HG03135 (cell line): Measurements from ENCODE around the gene CA12.
"Not testable (repeated sequence)": the region's sequence is repeated elsewhere in the genome, so short reads cannot be mapped to it uniquely, and the experiment has no call there.

Experiments used
- ATAC-seq: cut with Tn5 transposase; IDR thresholded peaks from one replicate; pipeline ENCODE4 v1.9.1; 2021; ENCODE audit warnings: mild to moderate bottlenecking, moderate library complexity; ENCODE audit not compliant: unreplicated experiment

The CA12 gene

DNA sequence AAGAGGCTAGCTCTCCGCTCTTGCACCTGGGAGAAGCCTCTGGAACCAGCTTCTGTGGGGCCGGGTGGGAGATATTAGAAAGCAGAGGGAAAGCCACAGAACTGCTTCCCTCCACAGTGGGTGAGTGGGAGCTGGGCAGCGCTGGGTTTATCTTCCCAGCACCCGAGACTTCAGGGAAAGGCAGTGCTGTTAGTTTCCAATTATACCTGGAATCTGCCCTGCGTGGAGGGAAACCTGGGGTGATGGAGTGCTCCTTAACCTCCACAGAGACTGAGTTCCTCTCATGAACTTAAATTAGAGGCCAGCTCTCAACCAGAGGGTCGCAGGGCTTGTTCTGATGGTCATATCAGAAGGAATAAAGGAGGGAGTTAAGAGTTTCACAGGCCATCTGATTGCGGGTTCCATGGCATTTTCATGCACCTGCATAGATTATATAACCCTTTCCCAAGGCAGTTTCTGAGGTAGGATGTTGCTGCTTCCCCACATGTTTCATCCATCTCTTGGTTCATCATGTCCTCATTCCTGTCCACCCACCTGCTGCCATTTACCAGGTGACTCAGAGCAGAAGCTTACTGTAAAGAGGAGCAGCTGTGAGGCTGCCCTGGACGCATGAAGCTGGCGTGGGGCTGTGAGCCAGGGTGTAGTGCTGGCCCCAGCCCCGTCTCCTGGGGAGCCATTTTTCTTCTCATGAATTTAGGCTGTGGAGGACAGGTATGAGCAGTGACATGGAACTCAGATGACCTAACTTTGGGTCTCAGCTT, 42.5 kb downstream of the CA12 start:
- no peak for ATAC-seq

DNA sequence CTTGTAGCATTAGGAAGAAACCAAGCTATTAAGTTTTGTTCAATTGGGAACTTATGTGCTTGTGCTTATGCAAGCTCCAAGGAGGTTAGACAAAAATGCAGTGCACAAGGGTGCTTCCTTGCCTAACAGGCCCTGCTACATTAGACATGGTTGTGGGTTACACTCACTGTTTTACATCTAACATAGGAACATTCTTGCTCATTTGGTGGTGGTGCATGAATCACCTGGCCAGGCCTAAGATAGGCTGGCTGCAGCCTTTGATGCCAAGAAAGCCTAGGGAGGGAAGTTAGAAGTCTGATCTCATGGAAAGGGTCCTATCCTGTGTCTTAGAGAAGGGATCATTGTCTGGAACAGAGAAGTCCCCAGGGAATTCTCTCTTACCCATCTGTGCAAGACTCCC, 43.5 kb downstream of the CA12 start:
- ATAC-seq, result no peak

DNA sequence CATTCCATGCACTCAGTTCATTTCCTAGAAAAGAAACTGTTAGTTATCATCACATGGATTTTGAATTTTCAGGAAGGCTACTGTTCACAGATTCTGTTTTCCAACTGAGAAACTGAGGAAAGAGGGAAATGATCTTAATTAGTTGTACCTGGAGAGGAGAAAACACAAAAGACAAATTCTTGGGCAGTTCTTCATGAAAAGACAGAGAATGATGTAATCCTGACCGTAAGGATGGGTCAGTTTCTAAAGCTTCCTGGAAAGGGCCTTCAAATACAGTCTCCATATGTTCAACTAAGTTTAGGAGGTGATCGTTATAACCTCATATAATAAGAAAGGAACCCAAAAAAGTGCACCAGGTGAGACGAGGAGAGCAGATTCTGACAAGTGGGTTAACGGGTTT, 44.6 kb downstream of the CA12 start:
- no peak for ATAC-seq

DNA sequence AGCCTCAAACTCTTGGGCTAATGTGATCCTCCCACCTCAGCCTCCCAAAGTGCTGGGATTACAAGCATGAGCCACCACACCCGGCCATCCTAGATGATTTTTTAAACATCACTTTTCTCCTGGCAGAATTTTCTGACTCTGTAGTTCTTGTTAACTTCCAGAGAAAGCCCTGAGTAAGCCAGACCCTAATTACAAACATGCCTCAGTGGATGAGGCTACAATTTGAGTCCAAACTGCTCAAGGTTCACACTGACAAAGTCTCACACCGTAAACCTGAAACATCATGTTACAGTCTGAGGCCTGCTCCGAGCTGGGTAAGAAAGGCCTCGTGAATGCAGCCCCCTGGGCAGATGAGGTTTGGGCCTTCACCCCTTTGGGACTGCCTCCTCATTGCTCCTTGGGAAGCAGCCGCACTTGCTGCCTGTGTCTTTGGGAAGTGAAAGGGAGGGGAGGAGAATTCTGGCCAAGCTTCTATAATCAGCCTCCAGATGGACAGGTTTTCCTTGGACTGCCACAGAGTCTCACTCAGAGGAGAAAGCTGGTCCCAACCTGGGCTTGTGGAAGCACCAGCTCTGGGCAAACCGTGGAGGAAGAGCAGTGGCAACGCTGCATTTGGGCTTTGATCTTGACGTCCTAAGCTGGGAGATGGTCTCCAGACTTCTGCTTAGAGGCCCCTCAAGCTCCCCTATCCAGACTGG, 46.0 kb downstream of the CA12 start:
- ATAC-seq, result no peak

DNA sequence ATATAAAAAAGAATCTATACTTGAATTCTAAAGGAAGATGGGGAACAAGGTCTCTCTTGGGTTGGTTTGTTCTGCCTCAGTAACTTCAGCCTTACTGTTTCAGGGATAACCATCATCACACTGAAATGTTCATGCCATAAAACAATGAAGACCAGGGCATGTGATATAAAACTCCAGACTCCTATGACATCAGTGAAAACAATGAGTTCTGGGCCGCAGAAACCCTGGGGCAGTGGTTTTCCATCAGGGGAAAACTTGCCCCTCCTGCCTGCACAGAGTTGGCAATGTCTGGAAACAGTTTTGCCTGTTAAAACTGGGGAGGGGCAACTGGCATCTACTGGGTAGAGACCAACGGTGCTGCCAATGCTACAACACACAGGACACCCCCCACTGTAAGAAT, 46.8 kb downstream of the CA12 start:
- no peak for ATAC-seq

DNA sequence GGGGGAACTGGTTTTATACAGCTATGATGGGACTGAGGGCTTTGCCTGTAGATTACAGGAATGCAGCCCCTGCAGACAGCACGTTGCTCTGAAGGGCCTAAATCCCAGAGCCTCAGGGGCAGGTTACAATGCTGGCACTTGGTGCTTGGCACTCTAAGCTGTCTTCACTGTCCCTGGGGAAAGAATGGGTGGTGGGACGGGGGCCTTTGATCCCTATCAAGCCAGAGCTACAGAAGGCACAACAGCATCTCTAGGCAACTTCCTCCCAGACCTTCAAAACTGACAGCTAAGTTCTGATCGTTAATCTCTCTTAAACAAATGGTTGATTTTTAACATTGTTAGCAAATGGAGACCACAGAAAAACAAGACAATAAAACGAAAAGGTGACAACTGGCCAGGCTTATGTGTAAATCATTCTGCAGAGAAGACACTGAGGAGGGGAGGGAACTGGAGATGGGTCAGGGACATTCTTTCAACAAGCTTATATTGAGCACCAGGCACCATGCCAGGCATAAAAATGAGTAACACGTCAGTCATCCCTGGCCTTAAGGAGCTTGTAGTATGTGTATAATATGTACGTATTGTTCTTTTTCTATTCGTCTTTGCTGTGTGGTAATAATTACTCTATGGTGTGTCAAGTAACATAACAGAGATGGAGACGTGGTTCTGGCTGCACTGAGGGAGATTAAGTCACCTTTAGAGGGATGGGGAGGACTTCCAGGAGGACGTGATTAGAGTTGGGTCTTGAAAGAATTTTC, 49.1 kb downstream of the CA12 start:
- ATAC-seq, result no peak

DNA sequence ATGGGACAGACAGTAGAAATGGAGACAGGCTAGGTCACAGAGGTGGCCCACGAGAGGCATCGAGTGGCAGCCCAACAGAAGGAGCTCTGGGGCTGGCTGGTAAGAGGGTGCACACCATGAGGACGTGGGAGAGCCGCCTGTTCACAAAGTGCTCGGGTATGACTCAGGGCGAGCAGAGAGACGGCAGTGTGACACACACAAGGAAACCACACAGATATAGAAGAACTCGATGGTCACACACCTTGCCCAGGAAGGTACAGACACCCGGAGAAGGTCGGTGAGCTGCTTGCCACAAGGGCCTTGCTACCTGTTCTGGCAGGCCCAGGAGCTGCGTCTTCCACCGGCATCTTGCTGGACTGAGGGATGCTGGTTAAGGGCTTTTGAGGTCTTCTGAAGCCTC, 50.2 kb downstream of the CA12 start:
- ATAC-seq, result no peak

DNA sequence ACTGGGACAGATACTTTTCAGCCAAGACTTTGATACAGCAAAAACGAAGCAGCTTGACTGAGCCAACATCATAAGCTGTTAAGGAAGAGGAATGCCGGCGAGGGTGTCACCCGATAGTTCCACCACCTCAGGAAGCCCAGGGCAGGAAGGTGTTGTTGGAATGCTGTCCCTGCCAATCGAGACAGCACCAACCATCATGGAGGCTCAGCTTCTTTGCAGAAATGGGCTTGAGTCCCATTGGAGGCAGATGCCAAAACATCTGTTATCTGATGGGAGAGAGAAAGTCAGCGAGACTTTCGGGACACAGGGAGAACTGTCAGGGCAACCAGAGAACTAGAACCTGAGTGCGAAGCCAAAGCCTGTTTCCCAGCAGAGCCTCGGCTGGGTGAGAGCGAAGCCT, 50.7 kb downstream of the CA12 start:
- no peak for ATAC-seq

DNA sequence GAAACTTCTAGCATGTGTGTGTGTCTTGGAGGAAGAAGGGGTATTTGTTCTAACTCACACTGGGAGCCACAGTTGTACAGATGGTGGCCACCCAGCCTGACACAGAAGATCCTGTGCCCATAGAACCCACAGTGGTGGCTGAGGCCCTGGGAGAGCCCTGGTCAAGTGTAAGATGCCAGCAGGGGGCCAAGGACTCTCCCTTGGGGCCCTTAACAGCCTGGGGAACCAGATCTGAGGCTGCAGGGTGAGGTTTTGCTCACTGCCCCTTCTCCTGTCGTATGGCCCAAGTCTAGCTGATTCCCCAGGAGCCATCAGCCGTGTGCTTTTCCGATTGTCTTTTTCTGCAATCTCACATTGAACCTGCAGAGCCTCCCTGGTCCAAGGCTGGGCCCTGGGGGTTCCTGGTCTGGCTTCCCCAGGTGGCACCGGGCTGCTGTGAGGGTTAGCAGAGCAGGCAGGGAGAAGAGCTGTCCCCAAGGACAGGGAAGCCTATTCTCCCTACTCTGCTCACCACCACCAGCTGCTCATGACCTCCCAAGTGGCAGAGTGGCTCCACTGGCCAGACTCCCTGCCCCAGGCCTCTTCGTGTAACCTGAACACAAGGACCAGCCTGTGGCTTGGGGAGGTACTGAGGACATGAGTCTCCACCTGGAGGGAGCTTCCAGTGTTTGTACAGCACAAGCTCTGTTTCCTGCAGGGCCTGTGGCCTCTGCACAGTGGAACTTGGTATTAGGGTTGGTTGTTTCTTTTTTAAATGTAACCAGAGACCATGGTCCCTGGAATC, 51.9 kb downstream of the CA12 start:
- no peak for ATAC-seq

DNA sequence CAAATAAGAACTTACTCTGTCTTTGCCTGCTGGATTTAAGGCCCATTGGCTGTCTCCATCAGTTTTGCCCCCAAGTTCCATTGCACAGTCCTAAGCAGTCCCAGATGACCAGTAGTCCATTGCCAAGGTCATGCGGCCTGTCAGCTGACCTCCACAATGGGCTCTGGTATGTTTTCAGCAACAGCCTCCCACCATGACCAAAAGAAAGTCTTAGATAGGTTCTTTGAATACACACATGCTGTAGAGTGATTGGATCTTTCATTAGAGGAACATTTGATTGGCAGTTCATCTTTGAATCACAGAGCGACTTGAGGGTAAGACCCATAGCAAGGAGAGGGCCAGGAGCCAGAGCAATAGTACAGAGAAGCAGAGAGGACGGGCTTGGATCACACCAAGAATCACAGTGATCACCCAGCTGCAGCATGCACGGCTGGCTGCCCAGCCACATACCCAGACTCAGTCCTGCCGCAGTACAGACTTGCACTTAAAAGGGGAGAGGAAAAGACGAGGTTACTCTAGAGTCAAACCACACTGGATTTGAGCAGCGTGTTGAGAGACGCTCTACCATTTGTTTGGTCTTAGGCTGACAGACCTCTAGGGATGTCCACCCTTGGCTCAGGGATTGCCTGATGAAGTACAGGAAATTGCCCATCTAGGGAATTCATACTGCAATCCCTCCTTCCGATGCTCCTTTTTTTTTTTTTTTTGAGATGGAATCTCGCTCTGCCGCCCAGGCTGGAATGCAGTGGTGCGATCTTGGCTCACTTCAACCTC, 53.8 kb downstream of the CA12 start:
- ATAC-seq, result no peak

DNA sequence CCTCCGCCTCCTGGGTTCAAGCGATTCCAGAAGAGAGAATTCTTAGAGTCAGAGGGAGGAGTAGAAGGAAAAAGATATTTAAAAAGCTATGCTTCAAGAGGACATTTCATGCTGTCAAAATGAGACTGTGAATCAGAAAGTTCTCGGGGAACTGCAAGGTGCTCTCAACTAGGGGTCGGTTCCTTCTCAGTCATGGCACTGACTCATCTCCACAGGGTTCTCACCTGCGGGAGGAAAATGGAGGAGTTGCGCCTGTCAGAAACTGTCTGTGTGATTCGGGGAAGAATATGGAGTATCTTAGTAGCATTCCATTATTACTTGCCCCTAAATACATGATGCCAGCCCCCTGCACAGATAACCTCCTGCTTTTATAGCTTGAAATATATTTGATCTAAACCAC, 56.9 kb downstream of the CA12 start:
- no peak for ATAC-seq

DNA sequence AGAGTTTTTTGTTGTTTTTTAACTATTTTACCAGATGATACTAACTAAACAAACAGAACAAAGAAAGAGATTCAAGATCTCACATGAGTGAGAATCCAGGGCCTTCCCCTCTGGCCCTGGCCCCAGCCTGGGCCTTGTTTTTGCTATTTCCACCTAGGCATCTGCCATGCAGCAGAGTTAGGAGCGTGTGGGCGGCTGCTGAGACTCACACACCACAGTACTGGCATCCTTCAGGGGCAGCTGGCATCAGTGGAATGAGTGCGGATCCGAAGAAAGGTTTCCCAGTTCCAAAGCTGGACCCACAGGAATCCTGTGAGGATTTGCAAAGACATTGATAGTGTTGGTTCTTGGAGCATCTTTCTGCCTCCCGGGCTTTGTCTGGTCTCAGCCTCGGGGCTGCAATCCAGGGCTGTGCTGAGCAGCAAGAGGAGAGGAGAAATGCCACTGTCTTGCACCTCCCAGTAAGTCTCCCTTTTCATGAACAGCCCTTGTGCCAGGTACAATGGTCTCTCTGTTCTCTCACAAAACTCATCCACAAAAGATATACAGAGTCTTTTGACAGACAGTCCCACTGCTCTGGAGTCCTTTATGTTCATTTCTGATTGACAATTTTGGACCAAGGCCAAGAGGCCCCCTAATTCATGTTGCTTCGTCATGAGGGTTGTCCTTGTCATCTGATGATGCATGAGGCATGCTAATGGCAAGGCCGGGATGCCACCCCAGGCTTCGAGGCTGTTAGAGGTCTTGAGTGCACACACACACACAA, 57.7 kb downstream of the CA12 start:
- no peak for ATAC-seq

DNA sequence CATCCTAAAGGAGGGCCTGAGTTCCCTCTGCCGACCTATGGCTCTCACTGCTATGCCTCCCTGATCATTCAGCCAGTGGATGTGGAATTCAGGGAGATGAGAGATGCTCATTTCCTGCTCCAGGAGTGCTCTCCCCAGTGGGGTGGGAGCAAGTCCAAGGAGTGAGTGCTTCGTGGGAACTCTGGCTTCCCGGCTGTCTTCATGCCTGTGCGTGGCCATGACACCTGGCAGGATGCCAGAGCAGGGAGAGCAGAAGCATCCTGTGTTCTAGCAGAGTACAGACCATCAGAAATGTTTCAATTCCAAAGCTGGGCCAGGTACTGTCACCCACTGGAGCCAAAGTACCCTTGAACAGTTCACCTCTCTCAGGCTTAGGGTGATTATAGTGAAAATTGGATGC, 59.1 kb downstream of the CA12 start:
- ATAC-seq, result no peak

DNA sequence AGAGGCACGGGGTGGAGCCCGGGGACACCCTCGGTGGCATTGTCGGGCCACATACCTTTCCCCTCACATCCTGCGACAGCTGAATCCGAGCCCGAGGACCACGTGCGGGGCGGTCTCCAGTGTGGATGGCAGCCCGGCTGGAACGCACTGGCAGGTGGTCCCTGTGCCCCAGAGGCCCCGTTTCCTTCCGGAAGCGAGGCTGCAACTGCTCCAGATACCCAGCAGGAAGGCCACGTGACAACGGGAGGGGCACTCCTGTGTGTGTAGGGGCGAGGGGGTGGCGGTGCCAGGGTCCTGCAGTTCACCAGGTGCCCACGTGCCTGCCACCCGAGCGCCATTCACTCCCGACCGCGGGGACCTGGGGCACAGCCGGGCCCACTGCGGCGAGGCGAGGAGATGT, 60.2 kb downstream of the CA12 start:
- ATAC-seq, result no peak

DNA sequence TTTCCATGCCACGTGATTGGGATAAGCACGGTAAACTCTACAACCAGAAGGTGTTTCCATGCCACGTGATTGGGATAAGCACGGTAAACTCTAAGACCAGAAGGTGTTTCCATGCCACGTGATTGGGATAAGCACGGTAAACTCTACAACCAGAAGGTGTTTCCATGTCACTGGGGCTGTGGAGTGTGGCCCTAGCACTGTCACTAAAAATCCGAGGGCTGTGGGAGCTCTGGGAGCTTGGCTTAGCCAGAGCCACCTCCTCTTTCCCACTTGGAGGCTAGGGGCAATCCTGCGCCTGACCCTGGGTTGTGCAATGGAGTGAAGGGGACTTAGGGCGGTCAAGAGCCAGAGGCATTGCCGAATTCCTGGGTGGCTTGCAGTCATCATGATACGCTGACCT, 60.7 kb downstream of the CA12 start:
- not testable (repeated sequence) for ATAC-seq

DNA sequence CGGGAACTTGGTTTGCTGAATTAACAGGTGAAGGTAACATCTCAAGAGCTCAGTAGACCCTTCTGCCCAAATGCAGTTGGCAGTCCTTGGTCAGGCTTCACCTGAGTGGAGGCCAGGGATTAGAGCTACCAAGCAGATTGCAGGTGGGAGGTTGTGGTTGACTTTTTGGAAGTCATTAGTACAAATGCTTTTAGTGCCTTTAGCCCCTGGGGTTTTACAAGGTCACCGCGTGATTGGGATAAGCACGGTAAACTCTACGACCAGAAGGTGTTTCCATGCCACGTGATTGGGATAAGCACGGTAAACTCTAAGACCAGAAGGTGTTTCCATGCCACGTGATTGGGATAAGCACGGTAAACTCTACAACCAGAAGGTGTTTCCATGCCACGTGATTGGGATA, 61.2 kb downstream of the CA12 start:
- ATAC-seq, result not testable (repeated sequence)

DNA sequence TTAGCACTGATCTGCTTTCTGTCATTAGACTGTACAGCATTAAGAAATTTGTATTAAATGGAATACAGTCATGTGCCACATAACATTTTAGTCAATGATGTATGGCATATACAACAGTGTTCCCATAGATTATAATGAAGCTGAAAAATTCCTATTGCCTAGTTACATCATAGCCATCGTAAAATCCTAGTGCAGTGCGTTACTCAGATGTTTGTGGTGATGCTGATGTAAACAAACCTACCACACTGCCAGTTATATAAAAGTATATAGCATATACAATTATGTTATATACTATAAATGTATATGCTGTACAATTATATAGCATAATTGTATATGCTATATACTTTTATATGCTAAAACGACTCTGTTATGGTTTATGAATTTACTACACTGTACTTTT, 62.6 kb downstream of the CA12 start:
- ATAC-seq, result no peak

DNA sequence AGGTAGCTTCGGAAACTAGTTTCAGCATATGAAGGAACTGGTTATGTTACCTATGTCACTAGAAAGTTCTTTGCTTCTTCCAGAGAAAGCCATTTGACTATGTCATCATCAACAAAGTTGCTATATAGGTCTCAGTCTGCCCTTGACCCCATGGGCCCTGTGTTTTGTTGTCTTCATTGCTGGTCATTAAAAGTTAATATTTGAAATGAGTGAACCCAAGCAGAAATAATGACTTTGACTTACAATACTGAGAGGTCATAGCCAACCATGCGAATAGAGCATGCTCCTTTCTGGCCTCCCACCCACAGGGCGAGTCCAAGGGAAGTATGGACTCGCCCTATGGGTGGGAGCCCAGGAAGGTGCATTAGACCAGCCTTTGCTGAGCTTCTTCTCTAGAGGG, 63.3 kb downstream of the CA12 start:
- no peak for ATAC-seq

DNA sequence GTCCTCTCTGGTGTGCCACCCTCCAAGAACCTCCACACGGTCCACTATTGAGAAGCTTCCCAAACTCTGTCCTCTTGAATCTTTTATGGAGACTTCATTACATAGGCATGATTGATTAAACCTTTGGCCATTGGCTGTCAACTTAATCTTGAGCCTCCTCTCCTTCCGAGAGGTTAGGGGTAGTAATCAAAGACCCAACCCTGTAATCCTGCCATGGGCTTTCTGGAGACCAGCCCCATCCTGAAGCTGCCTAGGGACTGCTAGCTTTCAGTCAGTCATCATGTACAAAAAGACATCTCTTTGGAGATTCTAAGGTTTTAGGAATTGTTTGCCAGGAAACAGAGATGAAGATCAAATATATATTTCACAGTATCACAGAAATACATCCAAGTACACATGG, 67.2 kb downstream of the CA12 start:
- no peak for ATAC-seq

DNA sequence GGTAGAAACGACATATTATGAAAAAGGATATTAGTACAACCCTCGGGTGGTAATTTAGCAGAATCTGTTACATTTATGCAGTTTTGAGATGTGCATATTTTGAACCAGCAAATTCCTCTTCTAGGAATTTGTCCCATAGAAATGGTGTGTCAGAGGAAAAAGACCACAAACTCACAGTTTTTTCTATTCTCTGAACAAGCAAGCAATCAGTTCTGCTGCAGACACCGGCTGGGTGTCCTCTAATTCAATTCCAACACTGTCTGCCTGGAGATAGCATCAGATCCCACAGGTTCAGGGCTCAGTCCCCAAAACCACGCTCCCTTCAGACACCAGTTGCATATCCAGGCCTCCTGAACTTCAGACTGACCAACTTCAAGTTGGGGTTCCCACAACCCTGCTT, 67.8 kb downstream of the CA12 start:
- ATAC-seq, result no peak
